AG04450 (cell line): Measurements from ENCODE around the gene MISP. TPM values are rescaled to one million over a fixed set of nuclear protein-coding genes. Genes with fewer than 3 reads are reported as not detected.

Experiments
- CTCF ChIA-PET: fragments of 300-600, 350-600 bp; formaldehyde crosslinking; extraction: SDS; loops from one replicate; lab custom pipeline; 2022; ENCODE audit warnings: antibody characterized with exemption, inconsistent platforms; lab: Charles Lee
- POLR2A ChIA-PET: fragments of 350-600 bp; formaldehyde crosslinking; extraction: SDS; loops from one replicate; lab custom pipeline; 2021; ENCODE audit warnings: antibody characterized with exemption, inconsistent platforms; lab: Yijun Ruan, JAX
- DNase-seq: peaks from one replicate; pipeline ENCODE4 v3.0.0-alpha.2; 2011; ENCODE audit warnings: low read depth, low spot score
- H3K27ac ChIP-seq: one replicate; pipeline ENCODE4 v1.5.1; 2012; ENCODE audit warnings: low read depth, low read length, control low read depth
- H3K27me3 ChIP-seq: one replicate; pipeline ENCODE4 v1.6.0; 2012; ENCODE audit warnings: low read length; ENCODE audit not compliant: control insufficient read depth, insufficient read depth
- H3K4me3 ChIP-seq: 2 replicates; pipeline ENCODE4 v1.5.1; 2011; ENCODE audit warnings: mild to moderate bottlenecking, low read depth, low read length, control low read depth
- H3K9me3 ChIP-seq: 2 replicates; pipeline ENCODE4 v1.5.1; 2012; ENCODE audit warnings: low read length; ENCODE audit not compliant: control insufficient read depth, insufficient read depth
- CTCF ChIP-seq: IDR thresholded peaks from 2 replicates; pipeline ENCODE4 v1.5.1; 2011; ENCODE audit warnings: low read depth, low read length, control low read depth, inconsistent platforms
- polyA plus RNA-seq: library from polyadenylated mRNA; depleted of rRNA; stranded (reverse); fragments of >200 nt; gene quantifications from 2 replicates; pipeline ENCODE4 v1.2.3, GENCODE V29; 2011

Gene MISP
- polyA plus RNA-seq, 1 experiment, result 0.09 TPM

- Histone ChIP-seq H3K9me3 (peaks cover 4% of the 10 kb centered on the region; the same call in 1 of the 2 replicates), H3K4me3 (no peak overlapping the region), H3K27me3 (no peaks in the 10 kb centered on the region), H3K27ac (no peak overlapping the region)
- ChIA-PET POLR2A (no interaction called here), CTCF (interaction anchor here (0.6 kb wide), 1 partner anchor 198 kb away, joined by 3 read pairs; no protein-coding TSS in a partner anchor)
- no peak for DNase-seq
- no peak for TF ChIP-seq CTCF
Measured at GRCh38 chr19:729965-730668, 20.8 kb upstream of the MISP start.

- DNase-seq, result no peak
- Histone ChIP-seq H3K9me3 (peaks cover 4% of the 10 kb centered on the region; the same call in 1 of the 2 replicates), H3K4me3 (no peak overlapping the region), H3K27ac (no peak overlapping the region), H3K27me3 (no peaks in the 10 kb centered on the region)
- POLR2A ChIA-PET, result no interaction called here
- no peak for TF ChIP-seq CTCF
- CTCF ChIA-PET, result interaction anchor here (0.6 kb wide), 1 partner anchor 199 kb away, joined by 3 read pairs; no protein-coding TSS in a partner anchor
Measured at GRCh38 chr19:731000-731399, 19.9 kb upstream of the MISP start.

- CTCF ChIA-PET, result interaction anchor here (0.5 to 0.7 kb wide), 2 partner anchors 14 to 200 kb away, joined by 3 to 6 read pairs; no protein-coding TSS in a partner anchor
Measured at GRCh38 chr19:732148-733069, 18.5 kb upstream of the MISP start.

GRCh38 chr19:734716-735115 is 16.2 kb upstream of the MISP start:
- CTCF ChIA-PET, result interaction anchor here (0.6 to 1.3 kb wide), 8 partner anchors 14 to 244 kb away, joined by 3 to 6 read pairs (median 3); partner anchors contain the start of genes PALM and RNF126
- no peak for DNase-seq
- no peak for TF ChIP-seq CTCF
- Histone ChIP-seq H3K9me3 (no peaks in the 10 kb centered on the region; the same call in 1 of the 2 replicates), H3K4me3 (no peak overlapping the region), H3K27ac (no peak overlapping the region), H3K27me3 (no peaks in the 10 kb centered on the region)
- POLR2A ChIA-PET, result interaction anchor here (0.6 kb wide), 1 partner anchor 72 kb away, joined by 4 read pairs; the partner anchor contains the start of gene RNF126

More at GRCh38 chr19:732148-733069, 18.5 kb upstream of the MISP start:
- POLR2A ChIA-PET, result no interaction called here
- H3K4me3 ChIP-seq, result no peak overlapping the region
- no peak for DNase-seq
- no peak overlapping the region for H3K27ac ChIP-seq
- no peaks in the 10 kb centered on the region for H3K27me3 ChIP-seq
- H3K9me3 ChIP-seq, result no peaks in the 10 kb centered on the region; the same call in 1 of the 2 replicates
- TF ChIP-seq CTCF, result no peak
